ENCODE data around the gene GNG2. TPM values are rescaled to one million over a fixed set of nuclear protein-coding genes. Genes with fewer than 3 reads are reported as not detected.
A peak's percentile ranks its signal among the peaks of the same experiment; 100 is the strongest.

Gene GNG2
- total RNA-seq, 1 donor from 2014 or later, result 56.8 TPM

GRCh38 chr14:52015411-52016030, 155.1 kb downstream of the GNG2 start:
- no peaks in the 10 kb centered on the region for H3K79me2 ChIP-seq (ENCODE audit: low read depth)
- H3K4me1 ChIP-seq, result peaks cover 25% of the 10 kb centered on the region
- Mint-ChIP-seq H3K9me3 (no peaks in the 10 kb centered on the region), H3K4me1 (peaks cover 13% of the 10 kb centered on the region), H3K27ac (no peak overlapping the region), H3K36me3 (peaks cover 17% of the 10 kb centered on the region), H3K4me3 (no peak overlapping the region), H3K27me3 (ENCODE audit: insufficient read depth, low read depth) (peaks cover 4% of the 10 kb centered on the region)
- peaks cover 10% of the 10 kb centered on the region for H3F3A ChIP-seq (ENCODE audit: low read depth)
- no peaks in the 10 kb centered on the region for H3K27me3 ChIP-seq
- H4K20me1 ChIP-seq (ENCODE audit: low read depth), result no peaks in the 10 kb centered on the region
- DNase-seq (ENCODE audit: low spot score), result peak; percentile 60
- no peak overlapping the region for H3K4me2 ChIP-seq
- H3K36me3 ChIP-seq, result no peaks in the 10 kb centered on the region
- peak overlapping the region; percentile 26 for H2AFZ ChIP-seq (replicated peaks)
- no peak overlapping the region for H3K4me3 ChIP-seq
- H3K9ac ChIP-seq, result no peak overlapping the region
- H3K27ac ChIP-seq, result no peak overlapping the region
- no peaks in the 10 kb centered on the region for H3K9me3 ChIP-seq (ENCODE audit: low read depth)
- TF ChIP-seq, protein P1, sequence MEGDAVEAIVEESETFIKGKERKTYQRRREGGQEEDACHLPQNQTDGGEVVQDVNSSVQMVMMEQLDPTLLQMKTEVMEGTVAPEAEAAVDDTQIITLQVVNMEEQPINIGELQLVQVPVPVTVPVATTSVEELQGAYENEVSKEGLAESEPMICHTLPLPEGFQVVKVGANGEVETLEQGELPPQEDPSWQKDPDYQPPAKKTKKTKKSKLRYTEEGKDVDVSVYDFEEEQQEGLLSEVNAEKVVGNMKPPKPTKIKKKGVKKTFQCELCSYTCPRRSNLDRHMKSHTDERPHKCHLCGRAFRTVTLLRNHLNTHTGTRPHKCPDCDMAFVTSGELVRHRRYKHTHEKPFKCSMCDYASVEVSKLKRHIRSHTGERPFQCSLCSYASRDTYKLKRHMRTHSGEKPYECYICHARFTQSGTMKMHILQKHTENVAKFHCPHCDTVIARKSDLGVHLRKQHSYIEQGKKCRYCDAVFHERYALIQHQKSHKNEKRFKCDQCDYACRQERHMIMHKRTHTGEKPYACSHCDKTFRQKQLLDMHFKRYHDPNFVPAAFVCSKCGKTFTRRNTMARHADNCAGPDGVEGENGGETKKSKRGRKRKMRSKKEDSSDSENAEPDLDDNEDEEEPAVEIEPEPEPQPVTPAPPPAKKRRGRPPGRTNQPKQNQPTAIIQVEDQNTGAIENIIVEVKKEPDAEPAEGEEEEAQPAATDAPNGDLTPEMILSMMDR (IDR thresholded peaks at IDR 0.05), result peak; percentile 58
- no peak for TF ChIP-seq EZH2phosphoT487 (IDR thresholded peaks at IDR 0.05)

- DNase-seq (ENCODE audit: low spot score), result no peak
- no peak overlapping the region for H3K27ac Mint-ChIP-seq
- H3K4me1 Mint-ChIP-seq, result peaks cover 13% of the 10 kb centered on the region
- Histone ChIP-seq H3K4me2 (no peak overlapping the region), H2AFZ (replicated peaks) (no peak overlapping the region), H3K9ac (no peak overlapping the region), H3K36me3 (no peaks in the 10 kb centered on the region), H3F3A (ENCODE audit: low read depth) (peaks cover 3% of the 10 kb centered on the region), H3K27ac (no peak overlapping the region), H3K4me3 (no peak overlapping the region), H4K20me1 (ENCODE audit: low read depth) (no peaks in the 10 kb centered on the region), H3K4me1 (peaks cover 33% of the 10 kb centered on the region), H3K79me2 (ENCODE audit: low read depth) (no peaks in the 10 kb centered on the region), H3K9me3 (ENCODE audit: low read depth) (no peaks in the 10 kb centered on the region), H3K27me3 (no peaks in the 10 kb centered on the region)
- TF ChIP-seq, protein P1 (IDR thresholded peaks at IDR 0.05), result no peak
- TF ChIP-seq EZH2phosphoT487 (IDR thresholded peaks at IDR 0.05) (no peak), EZH2 (IDR thresholded peaks at IDR 0.05) (no peak)
- no peaks in the 10 kb centered on the region for H3K9me3 Mint-ChIP-seq
- H3K4me3 Mint-ChIP-seq, result no peak overlapping the region
- peaks cover 4% of the 10 kb centered on the region for H3K27me3 Mint-ChIP-seq (ENCODE audit: insufficient read depth, low read depth)
- peaks cover 6% of the 10 kb centered on the region for H3K36me3 Mint-ChIP-seq
Measured at GRCh38 chr14:52018252-52018651, 157.8 kb downstream of the GNG2 start.

- Histone ChIP-seq H3K27me3 (no peaks in the 10 kb centered on the region), H3K4me1 (peaks cover 33% of the 10 kb centered on the region), H3K36me3 (no peaks in the 10 kb centered on the region), H3K9ac (no peak overlapping the region), H3K9me3 (ENCODE audit: low read depth) (no peaks in the 10 kb centered on the region), H3K27ac (no peak overlapping the region), H3F3A (ENCODE audit: low read depth) (no peaks in the 10 kb centered on the region), H2AFZ (replicated peaks) (no peak overlapping the region), H3K4me3 (no peak overlapping the region), H3K79me2 (ENCODE audit: low read depth) (no peaks in the 10 kb centered on the region), H3K4me2 (no peak overlapping the region), H4K20me1 (ENCODE audit: low read depth) (no peaks in the 10 kb centered on the region)
- DNase-seq (ENCODE audit: low spot score), result no peak
- peaks cover 4% of the 10 kb centered on the region for H3K27me3 Mint-ChIP-seq (ENCODE audit: insufficient read depth, low read depth)
- H3K9me3 Mint-ChIP-seq, result no peaks in the 10 kb centered on the region
- H3K4me1 Mint-ChIP-seq, result peaks cover 13% of the 10 kb centered on the region
- H3K36me3 Mint-ChIP-seq, result peaks cover 6% of the 10 kb centered on the region
- TF ChIP-seq EZH2phosphoT487 (IDR thresholded peaks at IDR 0.05) (no peak), EZH2 (IDR thresholded peaks at IDR 0.05) (no peak)
- TF ChIP-seq, protein P1 (IDR thresholded peaks at IDR 0.05), result no peak
- no peak overlapping the region for H3K27ac Mint-ChIP-seq
- no peak overlapping the region for H3K4me3 Mint-ChIP-seq
Measured at GRCh38 chr14:52018970-52019369, 158.6 kb downstream of the GNG2 start.

Other genes starting within 250 kb of the GNG2 start
- gene FRMD6, start 208.7 kb upstream of the GNG2 start, total RNA-seq (ENCODE audit: low replicate concordance), result 20.6 and 24.4 TPM in 2 replicates
- gene RTRAF, start 128.9 kb downstream of the GNG2 start, total RNA-seq (ENCODE audit: low replicate concordance), result 149 and 414 TPM in 2 replicates
- gene NID2, start 208.4 kb downstream of the GNG2 start, total RNA-seq (ENCODE audit: low replicate concordance), result 22.0 and 24.7 TPM in 2 replicates

Data from neural progenitor cell (in vitro differentiated cells).